Measurements from ENCODE around the gene STUM. TPM values are rescaled to one million over a fixed set of nuclear protein-coding genes. Genes with fewer than 3 reads are reported as not detected.

Gene STUM
- total RNA-seq, 2 donors from 2014 or later = 1.3 to 1.6 TPM

DNA sequence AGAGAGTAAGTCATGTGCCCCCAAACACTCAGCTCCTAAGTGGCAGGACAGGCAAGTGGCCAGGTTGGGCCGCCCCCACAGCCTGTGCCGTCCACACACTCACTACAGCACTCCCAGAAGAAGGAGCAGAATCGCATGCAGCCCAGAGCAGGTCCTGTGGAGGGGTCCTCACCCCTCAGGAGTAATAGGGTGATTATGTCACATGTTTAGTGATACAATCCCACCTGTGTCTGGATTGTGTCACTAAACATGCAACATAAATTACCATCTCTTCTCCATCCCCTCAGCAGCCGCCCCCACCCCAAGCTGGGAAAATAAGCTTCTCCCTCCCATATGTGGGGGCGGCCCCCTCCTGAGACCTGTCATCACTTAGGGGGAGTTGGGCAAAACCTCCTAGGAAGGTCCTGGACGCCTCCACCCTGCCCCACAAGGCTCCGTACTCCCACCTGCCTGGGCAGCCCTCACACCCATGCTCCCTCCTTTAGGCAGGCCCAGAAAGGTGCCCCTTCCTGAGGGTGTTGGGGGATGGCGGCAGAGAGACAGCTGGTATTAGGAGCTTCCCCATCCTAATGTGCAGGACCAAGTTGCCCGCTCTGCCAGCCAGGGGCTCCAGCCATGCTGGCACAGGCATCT lies 56.9 kb downstream of the STUM start:
- Histone ChIP-seq H3K4me3 (no peak overlapping the region), H3K4me1 (peaks cover 4% of the 10 kb centered on the region), H3K27me3 (no peaks in the 10 kb centered on the region), H3K9me3 (no peaks in the 10 kb centered on the region), H3K27ac (no peak overlapping the region), H3K36me3 (replicated peaks in 1 of 2; ENCODE audit: insufficient read depth in 1 of 2, low read depth in 2 of 2) (no peaks in the 10 kb centered on the region)
- ATAC-seq = no peak
- intact Hi-C loops (cut with DNase I) = loop anchor here (10.0 kb wide), 1 partner anchor 181 kb away; no protein-coding TSS in a partner anchor
- DNase-seq = no peak
- 87 to 90% methylated on average over 6 to 8 of the region's 9 CpGs for WGBS, 2 donors
- TF ChIP-seq, protein P1, sequence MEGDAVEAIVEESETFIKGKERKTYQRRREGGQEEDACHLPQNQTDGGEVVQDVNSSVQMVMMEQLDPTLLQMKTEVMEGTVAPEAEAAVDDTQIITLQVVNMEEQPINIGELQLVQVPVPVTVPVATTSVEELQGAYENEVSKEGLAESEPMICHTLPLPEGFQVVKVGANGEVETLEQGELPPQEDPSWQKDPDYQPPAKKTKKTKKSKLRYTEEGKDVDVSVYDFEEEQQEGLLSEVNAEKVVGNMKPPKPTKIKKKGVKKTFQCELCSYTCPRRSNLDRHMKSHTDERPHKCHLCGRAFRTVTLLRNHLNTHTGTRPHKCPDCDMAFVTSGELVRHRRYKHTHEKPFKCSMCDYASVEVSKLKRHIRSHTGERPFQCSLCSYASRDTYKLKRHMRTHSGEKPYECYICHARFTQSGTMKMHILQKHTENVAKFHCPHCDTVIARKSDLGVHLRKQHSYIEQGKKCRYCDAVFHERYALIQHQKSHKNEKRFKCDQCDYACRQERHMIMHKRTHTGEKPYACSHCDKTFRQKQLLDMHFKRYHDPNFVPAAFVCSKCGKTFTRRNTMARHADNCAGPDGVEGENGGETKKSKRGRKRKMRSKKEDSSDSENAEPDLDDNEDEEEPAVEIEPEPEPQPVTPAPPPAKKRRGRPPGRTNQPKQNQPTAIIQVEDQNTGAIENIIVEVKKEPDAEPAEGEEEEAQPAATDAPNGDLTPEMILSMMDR (IDR thresholded peaks at IDR 0.05) = no peak
- TF ChIP-seq POLR2A (IDR thresholded peaks at IDR 0.05) = no peak

DNA sequence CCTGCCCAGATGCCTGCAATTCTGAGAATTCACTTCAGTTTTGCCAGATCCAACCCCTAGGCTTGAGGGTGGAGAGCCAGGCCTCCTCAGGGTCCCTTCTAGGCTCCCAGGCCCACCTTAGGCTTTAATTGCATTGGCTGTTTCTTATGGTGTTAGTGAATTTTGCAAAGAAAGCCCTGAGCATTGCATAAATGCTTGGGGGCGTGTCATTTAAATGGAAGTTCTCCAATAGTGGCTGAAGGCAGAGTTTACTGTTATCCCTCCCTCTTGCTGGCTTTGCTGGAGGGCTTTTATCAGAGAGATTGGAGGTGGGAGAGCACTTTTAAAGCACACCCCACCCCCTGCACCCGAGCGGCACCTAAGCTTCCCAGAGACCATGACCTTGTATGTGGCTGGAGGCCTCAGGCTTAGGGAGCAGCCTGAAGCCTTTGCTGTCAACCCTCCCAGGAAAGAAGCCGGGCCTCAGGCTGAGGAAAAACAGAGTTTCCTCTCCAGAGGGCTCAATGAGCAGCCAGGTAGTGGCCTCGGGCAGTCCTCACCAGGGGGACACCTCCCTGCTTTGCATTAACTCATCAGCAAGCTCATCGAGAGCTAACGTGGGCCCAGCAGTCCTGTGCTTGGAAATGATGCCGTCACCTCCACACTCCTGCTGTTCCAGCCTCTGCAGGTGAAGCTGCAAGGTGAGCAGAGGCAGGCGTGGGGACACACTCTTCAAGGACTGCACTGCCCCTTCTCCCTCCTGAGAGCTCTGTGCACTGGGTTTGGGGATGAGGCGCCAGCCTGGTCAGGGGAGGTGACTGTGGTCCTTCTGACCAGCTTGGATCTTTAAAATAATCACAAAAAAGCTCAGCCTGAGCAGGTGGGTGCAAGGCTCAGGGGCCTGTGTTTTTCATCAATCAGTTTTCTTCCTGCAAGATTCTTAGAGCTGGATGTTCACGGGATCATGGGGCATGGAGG lies 58.0 kb downstream of the STUM start:
- ATAC-seq = no peak
- DNase-seq = no peak
- H3K36me3 ChIP-seq (replicated peaks in 1 of 2; ENCODE audit: insufficient read depth in 1 of 2, low read depth in 2 of 2) = no peaks in the 10 kb centered on the region
- no peak overlapping the region for H3K4me3 ChIP-seq
- no peaks in the 10 kb centered on the region for H3K9me3 ChIP-seq
- H3K27me3 ChIP-seq = no peaks in the 10 kb centered on the region
- H3K4me1 ChIP-seq = peaks cover 4% of the 10 kb centered on the region
- TF ChIP-seq POLR2A (IDR thresholded peaks at IDR 0.05) = no peak
- TF ChIP-seq, protein P1 (IDR thresholded peaks at IDR 0.05) = no peak
- intact Hi-C loops (cut with DNase I) = loop anchor here (10.0 kb wide), 1 partner anchor 182 kb away; no protein-coding TSS in a partner anchor
- 77 to 88% methylated on average over 5 to 11 of the region's 11 CpGs for WGBS, 2 donors
- H3K27ac ChIP-seq = no peak overlapping the region

DNA sequence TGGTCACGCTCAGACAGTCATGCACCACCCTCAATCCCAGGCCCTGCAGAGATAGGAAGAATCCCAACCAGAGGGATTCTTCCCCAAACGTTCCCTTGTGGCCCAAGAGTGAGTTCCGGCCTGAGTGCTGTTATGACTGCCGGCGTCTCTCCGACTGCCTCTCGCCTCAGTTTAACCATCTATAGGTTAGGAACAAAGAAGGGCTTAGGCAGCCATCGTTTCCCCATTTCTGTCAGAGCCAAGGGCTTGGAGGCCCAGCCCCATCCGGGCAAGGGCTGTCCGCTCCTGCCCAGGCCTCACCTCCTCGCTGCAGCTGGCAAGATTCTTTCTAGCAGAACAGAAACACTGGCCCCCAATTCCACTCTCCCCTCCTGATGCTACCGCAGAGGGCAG lies 58.7 kb downstream of the STUM start:
- intact Hi-C loops (cut with DNase I) = loop anchor here (10.0 kb wide), 1 partner anchor 182 kb away; no protein-coding TSS in a partner anchor
- no peaks in the 10 kb centered on the region for H3K36me3 ChIP-seq (replicated peaks in 1 of 2; ENCODE audit: insufficient read depth in 1 of 2, low read depth in 2 of 2)
- H3K27ac ChIP-seq = no peak overlapping the region
- ATAC-seq (no peak), DNase-seq (no peak)
- H3K9me3 ChIP-seq = no peaks in the 10 kb centered on the region
- H3K27me3 ChIP-seq = no peaks in the 10 kb centered on the region
- TF ChIP-seq, protein P1 (IDR thresholded peaks at IDR 0.05) = no peak
- no peak for TF ChIP-seq POLR2A (IDR thresholded peaks at IDR 0.05)
- 95 to 96% methylated on average over 11 to 12 of the region's 12 CpGs for WGBS, 2 donors
- no peak overlapping the region for H3K4me3 ChIP-seq
- H3K4me1 ChIP-seq = peaks cover 4% of the 10 kb centered on the region

DNA sequence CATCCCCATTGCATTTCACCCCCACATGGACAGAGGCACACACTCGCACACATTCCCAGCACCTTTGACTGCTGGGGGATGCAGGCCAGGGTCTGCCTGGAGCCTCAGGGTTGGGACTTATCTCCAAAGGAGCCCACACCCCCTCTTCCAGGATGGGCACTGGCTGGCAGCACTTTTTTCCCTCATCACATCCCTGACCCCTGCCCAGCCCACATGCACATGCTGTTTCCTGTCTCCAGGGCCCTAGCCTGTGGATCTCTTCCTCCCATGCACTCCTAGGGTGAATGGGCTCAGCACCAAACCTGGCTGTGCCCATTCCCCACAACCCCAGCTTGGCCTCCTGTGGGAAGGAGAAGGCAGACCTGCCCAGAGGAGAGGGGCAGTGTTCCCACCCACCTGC lies 59.3 kb downstream of the STUM start:
- no peaks in the 10 kb centered on the region for H3K27me3 ChIP-seq
- no peaks in the 10 kb centered on the region for H3K36me3 ChIP-seq (replicated peaks in 1 of 2; ENCODE audit: insufficient read depth in 1 of 2, low read depth in 2 of 2)
- DNase-seq (no peak), ATAC-seq (no peak)
- WGBS, 2 donors = 100% methylated on average over 1 of the region's 1 CpG
- H3K9me3 ChIP-seq = no peaks in the 10 kb centered on the region
- H3K27ac ChIP-seq = no peak overlapping the region
- H3K4me1 ChIP-seq = peaks cover 4% of the 10 kb centered on the region
- TF ChIP-seq, protein P1 (IDR thresholded peaks at IDR 0.05) = no peak
- no peak for TF ChIP-seq POLR2A (IDR thresholded peaks at IDR 0.05)
- no peak overlapping the region for H3K4me3 ChIP-seq
- intact Hi-C loops (cut with DNase I) = loop anchor here (10.0 kb wide), 1 partner anchor 183 kb away; no protein-coding TSS in a partner anchor
